K562 (cell line): ENCODE data around the gene RAP2C.

Experiments used
- CHD2 ChIP-seq: IDR thresholded peaks from 2 replicates; pipeline ENCODE4 v1.6.1; 2011; ENCODE audit warnings: low read depth, low read length
- MAX ChIP-seq: sonication (generic); formaldehyde crosslinking; IDR thresholded peaks from 2 replicates; pipeline ENCODE4 v1.9.0; 2022; ENCODE audit warnings: mild to moderate bottlenecking, missing genetic modification reagents
- NEUROD1 ChIP-seq: fragments of 150-350 bp; IDR thresholded peaks from 2 replicates; pipeline ENCODE4 v1.6.1; 2014; ENCODE audit warnings: borderline replicate concordance, low read length, low read depth; ENCODE audit not compliant: partially characterized antibody
- YBX1 ChIP-seq: fragments of 450-650 bp; IDR thresholded peaks from 2 replicates; pipeline ENCODE4 v1.7.1; 2016; ENCODE audit warnings: mild to moderate bottlenecking

- no peak for TF ChIP-seq CHD2
- no peak for TF ChIP-seq MAX (CRISPR knock-in tag)
- no peak for TF ChIP-seq YBX1
- no peak for TF ChIP-seq NEUROD1
Observed at GRCh38 chrX:132266583-132267355, 47.5 kb upstream of the RAP2C start.
